SH-SY5Y (cell line): ENCODE measurements around the gene SFTPA1.

Experiments used
- GATA2 ChIP-seq: IDR thresholded peaks from 2 replicates; pipeline ENCODE4 v1.6.1; 2011; ENCODE audit warnings: mild to moderate bottlenecking, low read depth, low read length
- GATA3 ChIP-seq: IDR thresholded peaks from 2 replicates; pipeline ENCODE4 v1.6.1; 2011; ENCODE audit warnings: low read depth, mild to moderate bottlenecking, low read length, moderate library complexity

The SFTPA1 gene

GRCh38 chr10:79604294-79604693 lies 6.4 kb upstream of the SFTPA1 start:
- TF ChIP-seq GATA3 (no peak), GATA2 (no peak)

GRCh38 chr10:79605308-79605707 lies 5.4 kb upstream of the SFTPA1 start:
- TF ChIP-seq GATA3 (no peak), GATA2 (no peak)

- TF ChIP-seq GATA3, result no peak
- no peak for TF ChIP-seq GATA2
These were observed 2.0 kb upstream of the SFTPA1 start for GRCh38 chr10:79608505-79609375.

- TF ChIP-seq GATA3 (no peak), GATA2 (no peak)
These were observed 4.8 kb downstream of the SFTPA1 start for GRCh38 chr10:79615577-79615976.

- TF ChIP-seq GATA3, result no peak
- no peak for TF ChIP-seq GATA2
These were observed 5.4 kb downstream of the SFTPA1 start for GRCh38 chr10:79616164-79616563.

- no peak for TF ChIP-seq GATA2
- no peak for TF ChIP-seq GATA3
These were observed 16.3 kb downstream of the SFTPA1 start for GRCh38 chr10:79627075-79627474.

GRCh38 chr10:79628083-79628482 lies 17.3 kb downstream of the SFTPA1 start:
- TF ChIP-seq GATA3 (no peak), GATA2 (no peak)

GRCh38 chr10:79628988-79629954 lies 18.5 kb downstream of the SFTPA1 start:
- TF ChIP-seq GATA3 (no peak), GATA2 (no peak)

GRCh38 chr10:79629955-79630327 lies 19.2 kb downstream of the SFTPA1 start:
- TF ChIP-seq GATA2 (no peak), GATA3 (no peak)

- TF ChIP-seq GATA3, result no peak
- TF ChIP-seq GATA2, result no peak
These were observed 27.6 kb downstream of the SFTPA1 start for GRCh38 chr10:79638318-79638717.
